ENCODE data around the gene ZNF792. TPM values are rescaled to one million over a fixed set of nuclear protein-coding genes. Genes with fewer than 3 reads are reported as not detected.
"Not testable (repeated sequence)": the region's sequence is repeated elsewhere in the genome, so short reads cannot be mapped to it uniquely, and the experiment has no call there.

The ZNF792 gene
- total RNA-seq, 4 donors from 2014 or later: 3.7 to 29.3 (median 8.7) TPM

DNA sequence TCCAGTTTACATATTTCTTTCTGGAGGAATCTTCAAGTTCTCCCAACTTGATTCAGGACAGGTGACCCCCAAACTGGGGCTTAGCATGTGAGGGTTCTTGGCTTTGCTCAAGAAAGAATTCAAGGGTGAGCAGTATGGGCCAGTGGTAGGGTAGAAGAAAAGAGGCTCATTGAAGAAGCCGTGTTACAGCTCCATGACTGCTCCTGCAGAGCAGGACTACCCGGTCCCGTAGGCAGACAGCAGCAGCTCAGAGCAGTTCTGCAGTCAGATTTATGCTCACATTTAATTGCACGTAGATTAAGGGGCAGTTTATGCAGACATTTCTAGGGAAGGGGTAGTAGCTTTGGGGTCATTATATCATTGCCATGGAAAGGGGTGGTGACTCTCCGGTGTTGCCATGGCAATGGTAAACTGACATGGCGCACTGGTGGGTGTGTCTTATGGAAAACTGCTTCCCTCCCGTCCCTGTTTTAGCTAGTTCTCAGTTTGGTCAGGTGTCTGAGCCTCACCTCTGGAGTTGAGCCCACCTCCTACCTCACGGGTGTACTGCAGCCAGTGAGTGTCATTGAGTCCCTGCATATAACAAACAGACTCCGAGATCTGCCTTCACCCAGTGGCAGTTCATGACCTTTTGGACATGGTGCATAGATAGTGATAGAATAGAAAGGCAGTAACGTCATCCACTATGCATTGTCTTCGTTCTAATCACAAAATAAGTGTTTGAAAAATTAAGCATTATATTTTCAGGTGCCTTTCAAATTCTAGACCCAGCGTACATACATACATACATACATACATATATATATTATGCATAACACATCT is 16.0 kb upstream of the ZNF792 start:
- TF ChIP-seq, protein P1, sequence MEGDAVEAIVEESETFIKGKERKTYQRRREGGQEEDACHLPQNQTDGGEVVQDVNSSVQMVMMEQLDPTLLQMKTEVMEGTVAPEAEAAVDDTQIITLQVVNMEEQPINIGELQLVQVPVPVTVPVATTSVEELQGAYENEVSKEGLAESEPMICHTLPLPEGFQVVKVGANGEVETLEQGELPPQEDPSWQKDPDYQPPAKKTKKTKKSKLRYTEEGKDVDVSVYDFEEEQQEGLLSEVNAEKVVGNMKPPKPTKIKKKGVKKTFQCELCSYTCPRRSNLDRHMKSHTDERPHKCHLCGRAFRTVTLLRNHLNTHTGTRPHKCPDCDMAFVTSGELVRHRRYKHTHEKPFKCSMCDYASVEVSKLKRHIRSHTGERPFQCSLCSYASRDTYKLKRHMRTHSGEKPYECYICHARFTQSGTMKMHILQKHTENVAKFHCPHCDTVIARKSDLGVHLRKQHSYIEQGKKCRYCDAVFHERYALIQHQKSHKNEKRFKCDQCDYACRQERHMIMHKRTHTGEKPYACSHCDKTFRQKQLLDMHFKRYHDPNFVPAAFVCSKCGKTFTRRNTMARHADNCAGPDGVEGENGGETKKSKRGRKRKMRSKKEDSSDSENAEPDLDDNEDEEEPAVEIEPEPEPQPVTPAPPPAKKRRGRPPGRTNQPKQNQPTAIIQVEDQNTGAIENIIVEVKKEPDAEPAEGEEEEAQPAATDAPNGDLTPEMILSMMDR (IDR thresholded peaks at IDR 0.05): no peak
- DNase-seq (ENCODE audit: low spot score): no peak
- no peak for ATAC-seq (ENCODE audit: low FRiP score)

DNA sequence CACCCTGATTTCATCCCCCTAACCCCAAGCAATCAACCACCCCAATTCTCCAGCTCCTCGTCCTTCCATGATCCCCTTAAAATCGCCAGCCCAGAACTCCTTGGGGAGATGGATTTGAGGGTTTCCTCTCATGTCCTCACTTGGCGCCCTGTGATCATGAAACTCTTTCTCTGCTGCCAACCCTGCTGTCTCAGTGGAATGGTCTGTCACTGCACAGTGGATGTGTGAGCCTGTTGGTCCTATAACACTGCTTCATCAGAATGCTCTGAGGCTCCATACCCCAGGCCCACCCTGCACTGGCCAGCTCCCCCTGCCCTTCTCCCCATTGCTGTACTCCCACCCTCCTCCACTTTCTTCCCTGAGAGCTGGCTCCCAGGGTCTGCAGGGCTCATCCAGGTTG is 12.6 kb upstream of the ZNF792 start:
- TF ChIP-seq, protein P1 (IDR thresholded peaks at IDR 0.05): no peak
- ATAC-seq (ENCODE audit: low FRiP score) (no peak), DNase-seq (ENCODE audit: low spot score) (no peak)

DNA sequence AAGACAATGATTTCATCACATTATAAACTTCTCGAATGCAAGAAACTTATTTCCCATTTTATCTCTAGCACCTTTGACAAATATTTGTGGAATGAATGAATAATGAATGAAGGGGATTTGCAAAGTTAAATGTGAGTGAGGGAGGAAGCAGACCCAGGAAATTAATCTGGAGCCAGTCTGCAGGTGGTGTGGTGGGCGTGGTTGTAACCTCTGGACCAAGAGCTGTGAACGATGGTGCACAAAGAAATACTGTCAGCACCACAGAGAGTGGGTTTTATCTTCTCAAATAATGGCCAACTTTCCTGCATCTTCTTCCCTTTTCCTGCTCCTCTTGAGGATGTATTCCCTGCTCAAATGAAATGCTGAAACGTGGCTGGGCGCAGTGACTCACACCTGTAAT is 11.0 kb upstream of the ZNF792 start:
- ATAC-seq (ENCODE audit: low FRiP score) (no peak), DNase-seq (ENCODE audit: low spot score) (no peak)
- TF ChIP-seq, protein P1 (IDR thresholded peaks at IDR 0.05): no peak

DNA sequence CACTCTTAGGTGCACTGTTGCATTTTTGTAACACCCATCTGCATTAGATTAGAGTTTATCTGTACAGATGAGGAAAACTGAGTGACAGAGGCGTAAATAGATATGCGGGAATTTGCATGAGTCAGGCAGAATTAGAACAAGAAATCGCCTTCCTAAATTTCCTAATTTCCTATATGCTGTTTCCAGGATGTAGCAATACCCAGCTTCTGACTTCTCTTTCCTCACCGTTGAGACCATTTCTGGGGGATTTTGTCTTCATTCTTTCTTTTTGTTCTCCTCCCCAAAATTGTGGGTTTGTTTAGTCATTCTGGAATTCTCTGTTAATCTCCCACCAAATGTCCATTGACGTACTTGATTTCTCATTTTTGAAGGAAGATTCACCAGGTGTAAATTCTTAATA is 10.6 kb upstream of the ZNF792 start:
- ATAC-seq (ENCODE audit: low FRiP score) (no peak), DNase-seq (ENCODE audit: low spot score) (no peak)
- TF ChIP-seq, protein P1 (IDR thresholded peaks at IDR 0.05): no peak

DNA sequence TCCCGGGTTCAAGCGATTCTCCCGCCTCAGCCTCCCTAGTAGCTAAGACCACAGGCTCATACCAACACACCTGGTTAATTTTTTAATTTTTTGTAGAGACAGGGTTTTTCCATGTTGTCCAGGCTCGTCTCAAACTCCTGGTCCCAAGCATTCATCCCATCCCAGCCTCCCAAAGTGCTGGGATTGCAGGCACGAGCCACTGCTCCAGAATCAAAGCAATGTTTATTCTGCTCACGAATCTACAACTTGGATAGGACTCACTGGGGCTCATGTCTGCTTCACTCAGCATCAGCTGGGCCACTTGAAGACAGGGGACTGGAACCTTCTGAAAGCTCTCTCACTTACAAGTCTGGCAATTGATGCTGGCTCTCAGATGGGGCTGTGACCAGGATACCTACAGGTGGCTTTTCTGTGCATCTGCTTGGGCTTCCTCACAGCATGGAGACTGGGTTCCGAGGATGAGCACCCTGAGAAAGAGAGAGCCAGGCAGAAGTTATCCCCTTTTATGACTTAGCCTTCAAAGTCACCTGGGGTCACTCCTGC is 8.2 kb upstream of the ZNF792 start:
- ATAC-seq (ENCODE audit: low FRiP score) (no peak), DNase-seq (ENCODE audit: low spot score) (no peak)

GRCh38 chr19:34970185-34970780 is 6.3 kb upstream of the ZNF792 start:
- not testable (repeated sequence) for ATAC-seq (ENCODE audit: low FRiP score); DNase-seq (ENCODE audit: low spot score)

More for the DNA sequence above, 8.2 kb upstream of the ZNF792 start:
- TF ChIP-seq, protein P1 (IDR thresholded peaks at IDR 0.05): no peak

DNA sequence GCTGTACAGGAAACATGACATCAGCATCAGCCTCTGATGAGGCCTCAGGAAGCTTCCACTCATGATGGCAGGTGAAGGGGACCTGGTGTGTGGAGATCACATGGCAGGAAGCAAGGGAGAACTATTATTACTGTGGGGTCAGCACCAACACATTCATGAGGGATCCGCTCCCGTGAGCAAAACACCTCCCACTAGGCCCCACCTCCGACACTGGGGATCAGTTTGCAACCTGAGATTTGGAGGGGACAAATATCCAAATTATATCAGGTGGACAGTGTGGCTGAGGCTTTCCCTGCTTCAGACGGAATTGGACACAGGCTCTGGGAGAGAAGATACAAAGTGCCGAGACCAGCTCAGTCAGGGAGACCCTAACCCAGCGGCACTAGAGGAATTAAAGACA is 5.7 kb upstream of the ZNF792 start:
- no peak for DNase-seq (ENCODE audit: low spot score)
- no peak for ATAC-seq (ENCODE audit: low FRiP score)
- TF ChIP-seq, protein P1 (IDR thresholded peaks at IDR 0.05): no peak
